ENCODE data around the gene ARHGAP29. TPM values are rescaled to one million over a fixed set of nuclear protein-coding genes. Genes with fewer than 3 reads are reported as not detected.

Gene ARHGAP29
- total RNA-seq, 1 donor from 2014 or later, result 66.5 TPM

DNA sequence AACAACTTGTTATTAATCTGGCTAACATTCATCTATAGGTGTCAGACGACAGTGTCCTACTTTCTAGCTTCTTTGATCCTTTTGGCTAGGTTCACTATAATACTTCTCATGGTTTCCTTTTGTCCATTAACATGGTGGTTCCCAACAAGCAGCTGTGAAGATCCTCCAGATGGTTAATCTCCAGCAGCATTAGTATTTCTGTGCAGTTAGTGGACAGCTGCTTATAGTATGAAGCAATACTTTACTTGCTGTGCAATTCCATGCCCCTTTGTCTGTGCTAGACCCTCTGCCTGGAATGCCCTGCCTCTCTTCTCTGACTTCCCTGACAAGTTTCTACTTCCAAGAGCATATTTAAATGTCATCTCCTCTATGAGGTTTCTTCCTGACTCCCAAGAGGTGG lies 41.7 kb upstream of the ARHGAP29 start:
- ATAC-seq (no peak), DNase-seq (no peak)
- H3K27me3 ChIP-seq, result no peaks in the 10 kb centered on the region
- H3K4me1 ChIP-seq, result peaks cover 5% of the 10 kb centered on the region
- no peaks in the 10 kb centered on the region for H3K36me3 ChIP-seq
- no peaks in the 10 kb centered on the region for H3K9me3 ChIP-seq
- TF ChIP-seq, protein P1, sequence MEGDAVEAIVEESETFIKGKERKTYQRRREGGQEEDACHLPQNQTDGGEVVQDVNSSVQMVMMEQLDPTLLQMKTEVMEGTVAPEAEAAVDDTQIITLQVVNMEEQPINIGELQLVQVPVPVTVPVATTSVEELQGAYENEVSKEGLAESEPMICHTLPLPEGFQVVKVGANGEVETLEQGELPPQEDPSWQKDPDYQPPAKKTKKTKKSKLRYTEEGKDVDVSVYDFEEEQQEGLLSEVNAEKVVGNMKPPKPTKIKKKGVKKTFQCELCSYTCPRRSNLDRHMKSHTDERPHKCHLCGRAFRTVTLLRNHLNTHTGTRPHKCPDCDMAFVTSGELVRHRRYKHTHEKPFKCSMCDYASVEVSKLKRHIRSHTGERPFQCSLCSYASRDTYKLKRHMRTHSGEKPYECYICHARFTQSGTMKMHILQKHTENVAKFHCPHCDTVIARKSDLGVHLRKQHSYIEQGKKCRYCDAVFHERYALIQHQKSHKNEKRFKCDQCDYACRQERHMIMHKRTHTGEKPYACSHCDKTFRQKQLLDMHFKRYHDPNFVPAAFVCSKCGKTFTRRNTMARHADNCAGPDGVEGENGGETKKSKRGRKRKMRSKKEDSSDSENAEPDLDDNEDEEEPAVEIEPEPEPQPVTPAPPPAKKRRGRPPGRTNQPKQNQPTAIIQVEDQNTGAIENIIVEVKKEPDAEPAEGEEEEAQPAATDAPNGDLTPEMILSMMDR (IDR thresholded peaks at IDR 0.05), result no peak
- no peak overlapping the region for H3K4me3 ChIP-seq
- no peak overlapping the region for H3K27ac ChIP-seq
- intact Hi-C loops (cut with DNase I), result no loop called here

DNA sequence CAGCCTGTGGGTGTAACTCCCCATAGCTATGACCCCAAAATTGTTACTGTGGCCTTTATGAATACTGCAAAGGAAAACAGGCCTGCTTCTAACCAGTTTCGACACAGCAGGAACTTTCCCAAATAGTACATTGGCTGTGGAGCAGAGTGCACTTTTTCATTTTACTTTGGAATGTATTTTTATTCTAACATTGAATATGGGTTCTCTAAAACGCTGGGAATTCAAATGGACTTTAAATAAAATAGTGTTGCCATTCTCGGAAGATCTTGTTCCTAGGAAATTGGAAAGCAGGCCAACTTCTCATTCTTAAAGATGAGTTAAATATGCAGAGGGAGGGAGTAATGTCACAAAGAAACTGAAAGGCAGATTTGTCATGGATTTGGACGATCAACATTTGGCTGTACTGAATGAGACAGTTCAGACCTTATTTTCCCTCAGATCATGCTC lies 39.6 kb upstream of the ARHGAP29 start:
- intact Hi-C loops (cut with DNase I), result no loop called here
- Histone ChIP-seq H3K27me3 (no peaks in the 10 kb centered on the region), H3K4me1 (peaks cover 5% of the 10 kb centered on the region), H3K27ac (peak overlapping the region; percentile 44), H3K36me3 (no peaks in the 10 kb centered on the region), H3K4me3 (no peak overlapping the region), H3K9me3 (no peaks in the 10 kb centered on the region)
- ATAC-seq (no peak), DNase-seq (no peak)
- TF ChIP-seq, protein P1 (IDR thresholded peaks at IDR 0.05), result no peak

DNA sequence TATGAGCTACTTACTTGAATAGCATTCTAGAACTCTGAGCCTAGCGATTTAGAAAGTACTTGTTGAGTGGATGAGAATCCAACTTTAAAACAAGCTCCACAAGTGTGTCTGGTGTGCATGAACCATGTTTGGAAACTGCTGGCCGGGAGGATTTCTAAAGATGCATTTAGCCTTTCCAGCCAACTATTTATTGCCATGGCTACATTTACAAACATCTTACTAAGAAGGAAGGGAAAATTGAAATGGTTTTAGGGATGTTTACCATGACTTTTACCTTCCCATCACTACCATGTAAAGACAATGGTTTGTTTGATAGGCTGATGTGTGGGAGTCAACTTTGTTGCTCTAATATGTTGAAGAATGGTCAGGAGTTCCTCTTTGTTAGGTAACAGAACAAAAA lies 37.7 kb upstream of the ARHGAP29 start:
- ATAC-seq (no peak), DNase-seq (no peak)
- TF ChIP-seq, protein P1 (IDR thresholded peaks at IDR 0.05), result no peak
- Histone ChIP-seq H3K4me3 (no peak overlapping the region), H3K27me3 (no peaks in the 10 kb centered on the region), H3K36me3 (no peaks in the 10 kb centered on the region), H3K4me1 (no peaks in the 10 kb centered on the region), H3K27ac (no peak overlapping the region), H3K9me3 (no peaks in the 10 kb centered on the region)
- intact Hi-C loops (cut with DNase I), result no loop called here

DNA sequence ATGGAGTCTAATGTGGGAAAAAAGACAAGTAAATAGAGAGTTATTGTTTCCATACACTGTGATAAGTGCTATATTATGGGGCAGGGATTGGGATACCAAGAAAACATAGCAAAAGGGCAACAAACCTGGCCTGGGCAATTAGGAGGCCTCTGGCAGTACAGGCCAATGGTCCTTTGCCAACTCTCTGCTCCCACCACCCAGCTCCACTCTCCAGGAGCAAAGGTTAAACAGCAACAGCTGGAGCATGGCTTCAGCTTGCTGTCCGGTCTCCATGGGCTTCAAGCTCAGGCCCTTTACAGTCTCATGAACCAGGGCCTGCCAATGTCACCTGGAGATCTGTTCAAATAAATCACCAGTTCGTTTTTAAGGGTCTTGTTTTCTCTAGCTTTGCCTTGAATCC lies 37.2 kb upstream of the ARHGAP29 start:
- Histone ChIP-seq H3K4me3 (no peak overlapping the region), H3K27ac (no peak overlapping the region), H3K4me1 (no peaks in the 10 kb centered on the region), H3K9me3 (no peaks in the 10 kb centered on the region), H3K27me3 (no peaks in the 10 kb centered on the region), H3K36me3 (no peaks in the 10 kb centered on the region)
- intact Hi-C loops (cut with DNase I), result no loop called here
- TF ChIP-seq, protein P1 (IDR thresholded peaks at IDR 0.05), result no peak
- no peak for ATAC-seq
- no peak for DNase-seq

DNA sequence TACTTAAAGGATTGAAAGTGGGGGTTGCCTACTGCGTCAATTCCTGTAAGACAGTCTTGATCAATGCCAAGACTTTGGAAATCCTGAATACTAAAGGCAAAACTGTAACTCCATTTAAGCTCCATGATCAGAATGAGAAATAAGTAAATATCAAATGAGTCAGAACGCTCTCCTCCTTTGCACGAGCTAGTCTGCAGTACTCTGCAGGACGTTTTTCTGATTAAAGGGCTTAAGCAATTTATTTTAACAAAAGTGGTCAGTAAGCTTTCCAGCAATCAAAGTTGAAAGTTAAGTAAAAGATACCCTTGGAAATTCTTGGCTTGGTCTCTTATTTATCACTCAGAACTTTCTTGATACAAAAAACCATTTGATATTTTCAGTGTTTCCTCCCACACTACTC lies 35.7 kb upstream of the ARHGAP29 start:
- H3K4me1 ChIP-seq, result no peaks in the 10 kb centered on the region
- ATAC-seq, result no peak
- TF ChIP-seq, protein P1 (IDR thresholded peaks at IDR 0.05), result no peak
- no peak for DNase-seq
- no peaks in the 10 kb centered on the region for H3K9me3 ChIP-seq
- intact Hi-C loops (cut with DNase I), result no loop called here
- no peaks in the 10 kb centered on the region for H3K36me3 ChIP-seq
- H3K4me3 ChIP-seq, result no peak overlapping the region
- H3K27me3 ChIP-seq, result no peaks in the 10 kb centered on the region
- H3K27ac ChIP-seq, result no peak overlapping the region

DNA sequence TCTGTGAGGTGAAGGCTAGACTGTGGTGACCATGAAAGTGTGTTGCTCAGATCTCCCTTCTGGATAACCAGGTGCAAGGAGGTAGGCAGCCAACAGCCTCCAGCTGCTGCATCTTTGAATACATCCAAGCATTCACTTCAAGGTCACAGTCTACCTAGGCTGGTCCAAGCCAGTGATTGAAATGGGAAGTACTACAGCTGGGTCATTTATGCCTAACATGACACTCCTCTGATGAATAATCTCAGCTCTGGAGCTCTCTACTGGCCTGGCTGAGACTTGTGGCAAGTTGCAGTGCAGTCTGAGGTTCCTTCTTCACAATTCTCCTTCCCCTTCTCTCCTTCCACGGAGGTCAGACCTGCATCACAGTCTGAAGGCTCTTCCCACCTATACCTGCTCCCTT lies 35.0 kb upstream of the ARHGAP29 start:
- Histone ChIP-seq H3K27me3 (no peaks in the 10 kb centered on the region), H3K9me3 (no peaks in the 10 kb centered on the region), H3K36me3 (no peaks in the 10 kb centered on the region), H3K4me1 (no peaks in the 10 kb centered on the region), H3K4me3 (no peak overlapping the region), H3K27ac (no peak overlapping the region)
- TF ChIP-seq, protein P1 (IDR thresholded peaks at IDR 0.05), result no peak
- intact Hi-C loops (cut with DNase I), result no loop called here
- ATAC-seq (no peak), DNase-seq (no peak)
